GM18951 (cell line): ENCODE data around the gene TSPAN18.

Experiments
- POLR2A ChIP-seq: IDR thresholded peaks from 4 replicates; pipeline ENCODE4 v1.6.1; 2011; ENCODE audit warnings: mild to moderate bottlenecking; ENCODE audit not compliant: insufficient read length, insufficient read depth; ENCODE audit errors: extremely low read depth
- in situ Hi-C: fragments of 300-500 bp; cut with MboI; formaldehyde crosslinking; loops from one replicate; pipeline ENCODE4 v1.12.0; 2022; ENCODE audit warnings: low sequenced_read_pairs, mixed read lengths, inconsistent platforms; ENCODE audit not compliant: unreplicated experiment

TSPAN18 gene

DNA sequence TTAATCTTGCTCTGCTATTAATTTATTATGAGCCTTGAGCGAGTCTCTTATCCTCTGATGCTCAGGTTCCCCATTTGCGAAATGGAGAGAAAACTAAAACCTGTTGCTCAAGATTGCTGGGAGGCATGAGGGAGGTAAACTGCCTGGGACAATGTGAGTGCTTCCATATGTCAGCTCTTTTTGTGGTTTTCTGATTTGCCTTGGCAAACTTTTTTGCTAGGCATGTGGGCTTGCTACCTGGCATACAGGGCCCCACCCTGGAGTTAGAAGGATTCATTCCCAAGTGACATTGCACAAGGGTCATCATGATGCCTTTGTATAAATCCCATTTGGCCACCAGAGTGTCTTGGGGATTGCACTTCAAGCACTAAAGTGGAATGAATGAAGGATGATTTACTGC lies 22.4 kb downstream of the TSPAN18 start:
- TF ChIP-seq POLR2A = no peak
- in situ Hi-C loops = no loop called here

DNA sequence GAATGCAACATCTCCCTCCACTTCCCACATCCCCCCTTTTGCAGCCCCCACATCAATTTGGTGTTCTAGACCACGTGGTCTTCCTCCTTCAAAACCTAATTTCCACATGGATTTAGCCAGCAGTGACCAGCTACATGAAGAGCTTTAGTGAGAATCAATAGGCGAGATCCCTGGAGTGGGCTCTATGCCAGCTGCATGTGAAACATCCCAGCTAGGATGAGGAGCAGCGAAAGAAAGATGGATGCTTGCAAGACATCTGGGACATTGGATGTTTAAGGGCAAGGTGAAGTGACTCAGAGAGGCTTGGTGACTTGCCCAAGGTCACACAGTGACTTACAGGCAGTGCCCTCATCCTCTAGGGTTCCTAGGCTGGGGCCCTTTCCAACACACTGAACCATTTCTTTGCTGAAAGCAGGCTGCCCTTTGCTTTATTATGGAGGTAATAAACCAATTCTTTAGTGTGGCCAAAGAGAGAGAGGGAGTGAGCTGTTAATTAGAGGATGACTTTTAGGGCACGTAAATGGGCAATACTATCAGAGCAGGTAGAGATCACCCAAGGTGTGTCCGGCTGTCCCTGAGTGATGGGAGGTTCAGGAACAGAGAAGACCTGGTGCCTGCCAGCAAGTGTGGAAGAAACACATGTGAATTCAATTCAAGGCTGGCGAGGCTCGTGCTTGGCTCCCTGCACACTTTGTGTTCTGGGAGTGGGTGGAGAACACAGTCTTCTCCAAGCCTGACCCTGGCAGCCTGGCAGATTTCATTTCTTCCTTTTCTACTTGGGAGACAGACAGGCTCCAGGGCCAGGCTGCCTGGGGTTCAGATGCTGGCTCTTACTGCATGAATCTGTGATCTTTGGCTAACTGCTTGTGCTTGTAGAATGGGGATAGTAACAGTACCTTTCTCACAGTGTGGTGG lies 24.0 kb downstream of the TSPAN18 start:
- no peak for TF ChIP-seq POLR2A
- in situ Hi-C loops = no loop called here

DNA sequence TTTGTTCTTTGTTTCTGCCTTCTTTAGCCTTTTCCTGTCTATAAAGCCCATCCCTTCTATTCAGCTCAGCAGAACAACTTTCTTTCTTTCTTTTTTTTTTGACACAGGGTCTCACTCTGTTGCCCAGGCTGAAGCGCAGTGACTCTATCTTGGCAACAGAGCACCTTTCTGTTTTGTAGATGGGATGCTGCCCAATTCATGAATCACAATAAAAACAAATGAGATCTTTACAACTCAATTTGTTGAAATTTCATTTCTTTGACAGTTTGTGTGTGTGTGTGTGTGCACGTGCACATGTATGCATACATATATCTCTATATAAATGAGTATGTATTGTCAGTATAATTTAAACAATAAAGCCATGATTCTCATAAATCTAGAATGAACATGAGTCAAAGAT lies 25.5 kb downstream of the TSPAN18 start:
- TF ChIP-seq POLR2A = no peak
- in situ Hi-C loops = no loop called here

DNA sequence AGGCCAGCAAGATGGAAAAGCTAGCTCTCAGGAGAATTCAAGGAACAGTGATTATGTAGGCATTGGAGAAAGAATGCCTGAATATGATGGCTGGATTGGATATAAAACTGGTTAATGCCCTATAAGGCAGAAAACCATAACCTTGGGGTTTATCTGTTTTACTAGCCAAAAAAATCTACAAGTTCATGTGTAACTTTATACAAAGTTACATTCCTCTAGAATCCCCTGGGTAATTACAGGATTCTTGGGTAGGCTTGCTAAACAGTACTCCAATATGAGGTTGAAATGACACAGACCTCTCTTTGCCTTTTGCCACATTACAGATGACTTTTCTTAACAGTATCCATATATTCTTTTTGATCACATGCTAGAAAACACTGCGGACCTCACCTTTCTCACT lies 26.0 kb downstream of the TSPAN18 start:
- in situ Hi-C loops = no loop called here
- TF ChIP-seq POLR2A = no peak

DNA sequence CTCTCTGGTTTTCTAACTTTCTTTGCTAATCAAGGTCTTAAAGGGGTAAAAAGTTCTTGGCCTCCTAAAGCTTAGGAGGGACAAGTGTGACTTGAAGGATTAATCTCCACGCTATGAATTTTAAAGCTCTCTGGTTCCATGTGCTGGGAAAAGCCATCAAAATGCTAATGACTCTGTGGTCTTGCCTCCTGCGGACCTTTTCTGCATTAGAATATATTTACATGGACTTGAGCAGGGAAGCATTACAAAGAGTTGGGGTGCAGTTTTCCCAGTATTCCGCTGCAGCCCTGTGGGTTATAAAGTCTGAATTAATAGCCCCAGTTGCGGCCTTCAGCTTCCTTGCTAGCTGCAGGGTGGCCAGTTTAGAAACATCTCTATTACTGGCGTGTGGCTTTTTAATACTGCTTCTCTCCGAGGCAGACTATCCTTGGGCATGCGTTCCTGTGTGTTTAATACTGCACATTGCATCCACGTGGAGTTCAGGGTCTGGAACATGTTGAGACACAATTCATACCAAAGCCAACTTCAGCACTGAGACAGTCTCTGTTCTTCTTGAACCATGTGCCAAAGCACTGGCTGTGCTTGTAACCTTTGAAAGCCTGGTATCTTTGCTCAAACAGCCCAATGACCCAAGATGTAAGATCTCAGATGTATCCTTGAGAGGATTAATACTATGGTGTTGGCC lies 27.3 kb downstream of the TSPAN18 start:
- in situ Hi-C loops = no loop called here
- TF ChIP-seq POLR2A = no peak

DNA sequence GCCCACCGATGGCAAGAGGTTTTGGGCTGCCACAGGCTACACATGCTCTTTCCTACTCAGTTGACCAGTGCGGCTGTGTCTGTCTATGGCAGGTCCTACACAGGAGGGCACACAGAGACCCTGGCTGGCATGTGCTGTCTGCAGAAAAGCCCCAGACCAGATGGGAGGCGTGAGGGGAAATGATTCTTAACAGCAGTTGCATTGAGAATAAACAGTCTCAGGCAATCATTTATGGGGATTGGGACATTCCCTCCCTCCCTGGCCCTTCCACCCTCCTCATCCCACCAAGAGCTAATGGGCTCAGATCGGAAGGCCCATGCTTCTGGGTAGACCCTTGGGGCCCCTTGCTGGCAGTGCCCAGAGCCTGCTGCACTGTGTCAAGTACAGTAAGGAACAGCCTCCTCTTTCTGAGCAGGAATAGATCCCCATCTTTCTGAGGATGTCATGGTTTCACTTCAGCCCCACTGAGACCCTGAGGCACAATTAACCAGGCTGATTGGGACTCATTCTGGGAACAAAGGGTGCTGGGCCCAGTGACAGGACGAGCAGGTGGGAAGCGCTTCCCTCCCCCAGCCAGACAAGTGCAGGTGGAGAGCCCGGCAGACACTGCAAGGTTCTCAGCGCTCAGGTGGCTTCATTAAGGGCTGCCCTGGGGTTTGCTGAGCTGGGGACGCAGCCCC lies 28.3 kb downstream of the TSPAN18 start:
- in situ Hi-C loops = no loop called here

DNA sequence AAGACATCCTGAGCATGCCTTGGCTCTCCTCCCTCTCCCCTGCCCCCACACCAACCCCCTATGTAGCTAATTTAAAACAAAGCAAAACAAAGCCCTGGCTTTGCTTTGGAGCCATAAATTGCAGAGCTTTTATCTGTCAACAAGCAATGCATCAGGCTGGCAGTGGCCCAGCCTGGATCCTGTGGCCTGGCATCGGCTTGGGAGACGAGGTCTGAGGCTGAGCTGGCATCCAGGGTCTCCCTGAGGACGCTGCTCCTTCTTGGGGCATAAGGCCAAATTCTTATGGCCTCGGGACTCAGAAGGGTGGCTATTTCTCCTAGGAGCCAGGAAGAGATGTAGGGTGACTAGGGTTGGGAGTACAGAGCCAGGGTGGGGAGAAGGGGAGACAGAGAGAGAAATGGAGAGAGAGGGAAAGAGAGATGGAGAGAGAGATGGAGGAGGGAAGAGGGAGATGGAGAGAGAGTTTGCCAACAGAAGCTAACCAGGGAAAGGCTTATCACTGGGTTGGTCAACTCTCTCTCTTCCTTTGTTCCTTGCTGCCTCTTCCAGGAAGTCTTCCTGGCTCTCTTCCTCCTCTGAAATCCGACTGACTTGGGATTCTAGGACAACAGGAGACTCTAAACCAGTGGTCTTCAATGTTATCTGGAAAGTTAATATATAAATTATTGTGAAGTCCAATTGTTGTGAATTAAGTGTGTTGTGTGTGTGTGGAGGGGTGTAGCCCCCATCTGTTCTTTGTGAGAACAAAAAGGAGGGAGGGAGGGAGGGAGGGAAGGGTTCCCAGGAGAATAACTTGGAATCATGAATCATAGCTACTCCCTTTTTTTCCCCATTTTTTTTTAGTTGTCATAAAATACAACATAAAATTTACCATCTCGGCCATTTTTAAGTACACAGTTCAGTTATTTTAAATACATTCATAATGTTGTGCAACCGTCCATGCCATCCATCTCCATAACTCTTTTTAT lies 29.1 kb downstream of the TSPAN18 start:
- in situ Hi-C loops = no loop called here

More for the DNA sequence above, 28.3 kb downstream of the TSPAN18 start:
- TF ChIP-seq POLR2A = no peak

DNA sequence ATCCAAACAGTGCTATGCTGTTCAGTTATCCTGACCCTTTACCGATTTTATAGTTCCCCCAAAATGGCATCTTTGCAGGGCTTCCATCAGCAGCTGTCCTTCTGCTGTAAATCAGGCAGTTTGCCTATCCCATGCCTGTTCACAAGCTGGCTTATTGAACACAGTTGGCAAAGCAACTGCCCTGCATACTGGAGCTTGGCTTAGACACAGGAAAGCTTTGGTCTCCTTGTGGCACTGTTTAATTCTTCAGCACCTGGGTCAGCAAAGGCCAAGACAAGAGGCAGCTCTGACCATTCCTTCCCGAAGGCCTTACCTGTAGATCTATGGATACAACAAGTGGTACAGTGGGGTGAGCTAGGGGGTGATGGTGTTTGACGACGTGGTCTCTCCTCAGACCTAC lies 32.2 kb downstream of the TSPAN18 start:
- in situ Hi-C loops = no loop called here
- no peak for TF ChIP-seq POLR2A

More for the DNA sequence above, 29.1 kb downstream of the TSPAN18 start:
- no peak for TF ChIP-seq POLR2A

DNA sequence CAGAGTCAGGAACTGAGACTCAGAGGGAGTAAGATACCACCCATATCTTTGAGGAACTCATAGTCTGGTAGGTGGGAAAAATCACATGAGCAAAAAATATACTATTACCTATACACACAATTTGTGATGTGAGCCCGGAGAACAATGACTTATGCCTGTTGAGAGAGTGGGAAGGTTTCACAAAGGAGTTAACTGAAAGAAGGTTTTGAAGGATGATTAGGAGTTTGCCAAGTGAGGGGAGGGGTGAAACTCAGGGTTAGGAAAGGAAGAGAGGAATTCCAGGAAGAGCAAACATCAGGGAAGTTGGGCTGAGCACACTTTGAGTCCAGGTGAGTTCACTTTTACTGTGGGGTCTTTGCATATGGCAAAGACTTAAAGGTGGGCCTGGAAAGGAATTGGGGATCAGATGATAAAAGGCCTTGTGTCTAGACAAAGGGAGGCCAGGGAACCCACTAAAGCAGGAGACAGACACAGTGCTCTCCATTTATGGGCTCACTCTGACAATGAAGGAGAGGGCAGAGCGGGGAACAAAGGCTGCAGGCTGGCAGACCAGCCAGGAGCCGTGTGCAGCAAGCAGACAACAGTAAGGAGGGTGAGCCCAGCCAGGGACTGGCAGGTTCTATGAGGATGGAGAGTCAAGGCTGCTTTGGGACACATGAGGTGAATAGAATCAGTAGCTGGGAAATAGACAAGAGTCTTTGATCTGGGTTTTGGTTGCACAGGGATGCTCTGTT lies 33.1 kb downstream of the TSPAN18 start:
- TF ChIP-seq POLR2A = no peak
- in situ Hi-C loops = no loop called here

DNA sequence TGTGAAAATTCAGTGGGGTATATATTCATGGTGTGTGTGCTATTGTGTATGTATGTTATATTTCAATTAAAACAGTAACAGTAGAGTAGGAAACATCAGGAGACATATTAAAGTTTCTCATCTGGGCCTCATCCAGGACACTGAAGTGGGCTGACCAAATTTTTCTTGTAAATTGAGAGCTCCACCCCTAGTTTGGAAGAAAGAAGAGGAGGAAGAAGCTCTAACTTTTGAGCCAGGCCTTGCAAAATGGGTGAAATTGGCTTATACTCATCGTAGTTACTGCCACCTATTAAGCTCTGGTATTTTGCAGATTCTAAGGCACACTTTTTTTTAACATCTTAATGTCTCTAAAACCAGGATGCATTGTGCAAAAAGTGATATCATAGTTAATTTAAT lies 33.7 kb downstream of the TSPAN18 start:
- no peak for TF ChIP-seq POLR2A
- in situ Hi-C loops = no loop called here

DNA sequence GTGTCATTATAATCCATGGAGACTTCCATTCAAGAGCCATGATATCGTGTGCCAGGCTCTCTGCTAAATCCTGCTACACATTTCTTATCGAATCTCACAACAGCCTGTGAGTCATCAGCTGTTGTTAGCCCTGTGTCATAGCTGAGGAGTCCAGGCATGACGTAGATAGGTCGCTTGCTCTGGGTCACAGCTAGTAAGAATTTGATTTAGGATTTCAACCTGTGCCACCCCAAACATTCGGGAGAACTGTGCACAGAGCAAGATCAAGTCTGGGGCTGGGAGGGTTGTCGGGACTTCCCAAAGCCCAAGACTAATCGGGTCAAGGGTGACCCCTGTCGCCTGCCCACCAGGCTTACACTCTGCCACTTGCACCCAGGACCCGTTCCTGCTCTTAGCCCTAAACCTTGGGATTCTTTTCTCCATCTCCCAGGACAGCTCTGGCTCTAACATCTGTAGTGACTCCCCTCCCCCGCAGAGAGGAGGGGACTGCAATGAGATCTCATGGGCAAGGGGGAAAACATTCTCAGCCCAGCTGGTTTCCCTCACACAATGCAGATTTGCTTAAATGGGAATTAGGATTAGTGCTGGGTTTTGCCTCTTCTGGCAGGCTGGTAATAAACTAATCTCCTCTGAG lies 34.3 kb downstream of the TSPAN18 start:
- no peak for TF ChIP-seq POLR2A
- in situ Hi-C loops = no loop called here
